Occipital lobe (tissue), 2 donors: ENCODE data around the gene GALNT17. TPM values are rescaled to one million over a fixed set of nuclear protein-coding genes. Genes with fewer than 3 reads are reported as not detected.
"Not testable (repeated sequence)": the region's sequence is repeated elsewhere in the genome, so short reads cannot be mapped to it uniquely, and the experiment has no call there.

Experiments used
- DNase-seq: peaks from one replicate; lab custom pipeline; 2025; lab: John Stamatoyannopoulos, UW
- total RNA-seq: library from RNA; depleted of rRNA; stranded (reverse); fragments of >200 nt; gene quantifications from one replicate; pipeline ENCODE4 v1.2.3, GENCODE V29; 2014

Gene GALNT17
- total RNA-seq, 1 donor from 2014 or later, result 13.3 TPM

GRCh38 chr7:71618278-71618677 lies 486.3 kb downstream of the GALNT17 start:
- no peak for DNase-seq

DNA sequence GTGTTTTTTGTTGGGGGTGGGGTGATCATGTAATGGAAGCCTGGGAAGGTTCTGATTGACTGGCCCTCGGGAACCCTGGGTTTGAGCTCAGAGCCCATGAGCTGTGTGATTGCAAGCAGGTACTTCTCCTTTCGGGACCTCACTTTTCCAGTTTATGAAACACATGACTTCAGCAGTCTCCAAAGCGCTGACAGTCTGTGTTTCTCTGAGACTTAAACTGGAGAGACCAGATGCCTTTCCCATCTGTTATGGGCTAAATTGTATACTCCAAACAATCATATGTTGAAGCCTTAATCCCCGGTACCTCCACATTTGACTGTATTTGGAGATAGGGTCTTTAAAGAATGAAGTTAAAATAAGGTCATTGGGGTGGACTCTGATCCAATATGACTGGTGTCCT lies 493.6 kb downstream of the GALNT17 start:
- no peak for DNase-seq

DNA sequence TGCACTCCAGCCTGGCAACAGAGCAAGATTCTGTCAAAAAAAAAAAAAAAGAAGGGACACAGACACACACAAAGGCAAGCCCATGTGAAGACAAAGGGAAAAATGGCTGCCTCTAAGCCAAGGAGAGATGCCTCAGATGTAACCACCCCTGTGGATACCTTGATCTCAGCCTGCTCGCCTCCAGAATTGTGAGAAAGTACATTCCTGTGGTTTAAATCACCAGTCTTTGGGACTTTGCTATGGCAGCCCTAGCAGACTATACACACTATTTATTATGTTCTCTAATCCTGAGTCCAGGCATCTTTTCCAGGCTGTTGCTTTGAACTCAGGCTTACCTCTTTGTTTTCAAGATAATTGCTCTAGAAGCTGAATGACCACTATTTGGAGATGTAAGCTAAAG lies 494.3 kb downstream of the GALNT17 start:
- DNase-seq, result no peak

GRCh38 chr7:71627651-71628050 lies 495.7 kb downstream of the GALNT17 start:
- DNase-seq, result no peak

DNA sequence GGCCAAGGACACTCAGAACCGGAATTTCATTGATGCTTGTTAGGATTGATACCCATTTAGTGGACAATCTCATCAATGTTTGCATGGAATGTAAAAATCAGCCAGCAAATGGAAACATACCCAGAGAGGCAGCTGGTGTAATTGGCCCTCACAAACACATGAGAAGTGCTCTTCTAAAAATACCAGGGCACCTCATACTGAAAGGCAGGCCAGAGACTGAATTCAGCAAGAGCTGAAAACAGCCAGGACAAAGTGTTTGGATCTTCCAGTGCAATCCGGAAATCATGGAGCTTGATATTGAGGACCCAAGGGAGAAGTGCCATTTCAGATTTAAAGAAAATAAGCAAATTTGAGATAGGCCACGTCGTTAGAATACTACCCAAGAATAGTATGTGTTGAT lies 498.6 kb downstream of the GALNT17 start:
- peak; percentile 8 for DNase-seq

GRCh38 chr7:71633551-71634008 lies 501.6 kb downstream of the GALNT17 start:
- peak; percentile 4 for DNase-seq

- not testable (repeated sequence) for DNase-seq
These were observed 503.9 kb downstream of the GALNT17 start for GRCh38 chr7:71635849-71636248.

DNA sequence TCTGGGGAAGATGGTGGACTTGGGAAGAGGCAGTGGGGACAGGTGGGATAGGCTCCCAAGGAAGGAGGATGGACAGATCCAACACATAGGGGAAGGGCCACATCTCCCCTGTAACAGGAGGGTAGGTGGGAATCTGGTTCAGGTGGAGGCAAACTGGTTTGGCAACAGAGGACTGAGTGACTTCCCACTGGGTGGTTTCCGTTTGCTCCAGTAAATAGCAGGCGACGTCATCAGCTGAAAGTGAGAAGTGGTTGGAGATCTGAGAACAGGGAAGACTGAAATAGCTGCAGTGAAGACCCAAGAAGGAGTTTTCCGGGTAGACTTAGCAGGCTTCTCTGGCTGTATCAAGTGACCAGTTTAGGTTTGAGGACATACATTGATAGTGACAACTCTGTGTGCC lies 504.4 kb downstream of the GALNT17 start:
- no peak for DNase-seq

- DNase-seq, result peak; percentile 14
These were observed 505.6 kb downstream of the GALNT17 start for GRCh38 chr7:71637578-71637977.

DNA sequence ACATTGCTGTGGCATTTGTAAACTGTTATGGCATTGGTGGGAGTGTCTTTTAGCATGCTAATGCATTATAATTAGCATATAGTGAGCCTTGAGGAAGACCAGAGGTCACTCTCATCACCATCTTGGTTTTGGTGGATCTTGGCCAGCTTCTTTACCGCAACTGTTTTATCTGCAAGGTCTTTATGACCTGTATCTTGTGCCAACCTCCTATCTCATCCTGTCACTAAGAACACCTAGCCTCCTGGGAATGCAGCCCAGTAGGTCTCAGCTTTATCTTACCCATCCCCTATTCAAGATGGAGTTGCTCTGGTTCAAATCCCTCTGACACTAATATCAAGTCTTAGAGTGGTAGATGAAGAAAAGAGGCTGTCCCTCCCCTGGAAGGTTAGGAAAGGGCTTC lies 506.2 kb downstream of the GALNT17 start:
- DNase-seq, result no peak

GRCh38 chr7:71639382-71640085 lies 507.6 kb downstream of the GALNT17 start:
- DNase-seq, result no peak

DNA sequence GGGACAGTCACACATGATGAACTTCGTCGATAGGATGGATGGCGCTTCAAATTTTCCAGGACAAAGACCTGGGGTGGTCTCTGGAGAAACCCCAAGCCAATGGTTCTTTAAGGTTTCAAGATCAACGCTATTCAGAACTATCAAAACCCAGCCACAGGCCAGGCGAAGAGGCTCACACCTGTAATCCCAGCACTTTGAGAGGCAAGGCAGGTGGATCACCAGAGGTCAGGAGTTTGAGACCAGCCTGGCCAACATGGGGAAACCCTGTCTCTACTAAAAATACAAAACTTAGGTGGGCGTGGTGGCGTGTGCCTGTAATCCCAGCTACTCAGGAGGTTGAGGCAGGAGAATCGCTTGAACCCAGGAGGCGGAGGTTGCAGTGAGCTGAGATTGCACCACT lies 511.1 kb downstream of the GALNT17 start:
- DNase-seq, result not testable (repeated sequence)

GRCh38 chr7:71645836-71646235 lies 513.9 kb downstream of the GALNT17 start:
- DNase-seq, result no peak

DNA sequence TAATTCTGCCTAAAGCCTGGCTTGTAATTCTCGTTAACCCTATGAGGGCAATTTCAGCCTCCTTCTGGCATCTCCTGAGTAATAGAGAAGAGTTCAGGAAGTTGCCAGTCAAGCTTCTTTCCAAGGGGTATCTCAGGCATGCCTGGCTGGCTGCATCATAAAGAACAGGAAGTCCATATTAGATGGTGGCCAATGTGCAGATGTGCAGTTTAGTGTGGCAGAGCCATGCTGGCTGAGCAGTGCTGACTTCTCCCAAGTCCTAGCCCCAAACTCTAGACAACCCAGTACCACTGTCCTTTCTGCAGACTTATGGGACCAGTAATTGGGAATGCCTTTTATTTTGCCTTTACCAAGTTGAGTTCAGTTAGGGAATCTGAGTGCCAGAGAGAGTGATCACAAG lies 517.9 kb downstream of the GALNT17 start:
- DNase-seq, result no peak

DNA sequence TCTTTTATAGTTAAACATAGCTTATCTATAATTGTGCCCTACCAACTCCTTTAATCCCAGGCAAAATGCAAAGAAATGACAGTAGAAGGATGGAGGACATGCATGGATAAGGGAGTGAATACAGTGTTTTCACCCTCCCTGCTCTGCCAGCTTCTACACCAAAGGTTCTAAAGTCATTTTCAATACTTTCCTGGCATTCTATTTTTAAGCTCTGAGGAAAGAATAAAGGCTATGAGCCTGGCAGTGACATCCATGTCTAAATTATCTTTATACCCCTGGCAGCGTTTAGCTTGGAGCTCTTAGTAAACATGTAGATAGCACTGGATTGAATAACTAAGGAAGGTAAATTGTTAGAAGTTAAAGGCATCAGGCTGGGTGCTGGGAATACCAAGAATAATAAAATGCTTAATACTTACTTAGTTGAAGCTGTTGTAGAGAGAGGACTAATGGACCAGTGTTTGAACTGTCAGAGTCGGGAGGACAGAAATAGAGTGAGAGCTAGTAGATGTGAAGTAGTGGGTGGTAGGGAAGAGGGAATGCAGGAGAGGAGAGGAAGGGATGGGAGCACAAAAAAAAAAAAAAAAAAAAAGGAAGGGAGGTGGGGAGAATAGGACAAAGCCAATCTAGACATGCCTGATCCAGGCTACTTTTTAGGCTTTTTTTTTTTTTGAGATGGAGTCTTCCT lies 518.9 kb downstream of the GALNT17 start:
- DNase-seq, result no peak

GRCh38 chr7:71652510-71652909 lies 520.6 kb downstream of the GALNT17 start:
- DNase-seq, result no peak

DNA sequence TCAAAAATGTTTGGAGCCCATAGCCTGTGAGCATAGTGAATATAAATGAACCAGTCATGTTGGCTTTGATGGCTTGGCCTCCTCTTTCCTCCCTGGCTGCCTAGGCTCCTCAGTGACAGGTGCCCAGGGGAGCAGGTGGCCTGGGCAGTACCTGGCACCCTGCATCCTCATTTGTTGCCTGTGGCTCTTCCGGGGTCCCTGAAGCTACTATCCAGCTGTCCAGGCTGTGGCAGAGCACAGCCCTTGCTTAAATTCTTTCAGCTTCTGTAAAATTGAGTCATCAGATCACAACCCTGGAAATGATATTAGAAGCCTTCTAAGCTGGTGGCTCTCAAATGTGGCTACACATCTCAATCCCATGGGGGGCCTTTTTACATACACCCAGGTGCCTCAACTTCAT lies 525.4 kb downstream of the GALNT17 start:
- no peak for DNase-seq

GRCh38 chr7:71659622-71660021 lies 527.7 kb downstream of the GALNT17 start:
- no peak for DNase-seq

DNA sequence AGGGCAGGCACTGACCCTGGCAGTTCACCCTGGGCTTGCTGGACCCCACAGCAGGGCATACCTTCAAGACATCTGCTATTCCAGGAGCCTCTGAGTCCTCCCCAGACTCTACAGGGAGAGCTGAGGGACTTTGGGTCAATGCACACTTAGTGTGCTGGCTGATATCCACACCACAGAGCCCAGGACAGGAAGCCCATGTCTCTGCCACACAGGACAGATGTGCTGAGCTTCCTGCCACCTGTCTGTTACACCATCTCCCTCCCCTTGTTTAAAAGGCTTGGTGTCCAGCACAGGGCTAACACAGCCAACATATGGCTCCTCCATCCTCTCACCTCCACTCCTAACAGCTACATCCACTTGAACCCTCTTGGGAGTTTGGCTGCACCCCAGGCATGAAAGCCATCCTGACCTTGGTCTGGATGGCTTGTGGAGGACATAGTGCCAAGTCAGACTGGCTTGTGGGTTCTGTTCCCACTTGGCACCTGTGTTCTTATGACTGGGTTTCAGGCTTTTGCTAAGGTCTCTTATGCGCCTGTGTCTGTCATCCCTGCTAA lies 529.8 kb downstream of the GALNT17 start:
- DNase-seq, result no peak

DNA sequence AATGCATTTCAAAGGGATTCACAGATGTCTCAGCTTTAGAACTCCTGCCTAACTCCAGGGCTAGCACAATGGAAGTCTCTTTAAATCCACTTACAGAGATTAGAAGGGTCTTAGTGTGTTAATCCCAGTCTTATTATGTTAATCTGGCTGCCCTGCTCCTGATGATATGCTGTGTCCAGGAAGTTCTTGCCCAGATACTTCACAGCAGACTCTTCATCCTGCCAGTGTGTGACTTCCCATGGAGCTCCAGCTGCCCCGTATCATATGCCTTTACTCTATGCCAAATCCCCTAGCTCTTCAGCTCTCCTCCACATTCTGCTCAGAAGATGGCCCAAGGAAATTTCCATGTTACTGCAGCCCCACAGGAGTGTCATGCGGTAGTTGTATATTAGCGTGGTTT lies 533.8 kb downstream of the GALNT17 start:
- DNase-seq, result no peak

DNA sequence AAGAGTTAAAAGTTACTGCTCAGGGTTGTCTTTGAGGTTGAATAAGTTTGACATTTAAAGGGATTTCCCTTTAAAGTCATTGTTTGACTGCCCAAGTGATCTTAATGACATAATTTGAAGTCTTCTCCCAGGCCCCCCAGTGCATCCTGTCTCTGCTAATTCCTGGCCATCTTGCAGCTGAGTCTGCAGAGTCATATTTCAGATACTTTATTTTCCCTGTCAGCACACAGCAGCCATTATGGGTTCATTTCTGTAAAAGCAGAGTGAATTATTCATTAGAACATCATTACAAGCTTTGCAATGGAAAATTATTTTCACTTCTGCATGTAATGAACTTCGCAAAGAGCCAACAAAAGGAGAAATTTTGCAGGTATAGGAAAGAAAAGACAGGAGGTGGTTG lies 536.6 kb downstream of the GALNT17 start:
- no peak for DNase-seq

- no peak for DNase-seq
These were observed 547.5 kb downstream of the GALNT17 start for GRCh38 chr7:71679480-71679879.

- DNase-seq, result no peak
These were observed 550.2 kb downstream of the GALNT17 start for GRCh38 chr7:71682181-71682580.
